Right lobe of liver (tissue), 4 donors: ENCODE results near the gene RPP21.

Experiments
- CTCF ChIP-seq, 4 donors: fragments of 200-600 bp in 3 of 4; fragments of 450-650 bp in 1 of 4; IDR thresholded peaks; one replicate each; pipeline versions ENCODE4 v1.5.1 to v1.8.0; 2016 to 2022; ENCODE audit warnings: antibody characterized with exemption in 4 of 4, mild to moderate bottlenecking in 2 of 4
- POLR2A ChIP-seq: fragments of 450-650 bp; IDR thresholded peaks from one replicate; pipeline ENCODE4 v1.6.1; 2017; ENCODE audit warnings: antibody characterized with exemption, mild to moderate bottlenecking
- donor health status: DM: no; HTN: no; CAD: no.
- donor health status: DM: no; HTN: no; CAD: no.
- donor health status: DM: no; HTN: yes; CAD: no.

GRCh38 chr6:30391240-30391639, 46.3 kb downstream of the RPP21 start:
- TF ChIP-seq CTCF (IDR thresholded peaks at IDR 0.05) (no peak), POLR2A (no peak)
